ENCODE data around the gene DHRSX.
"Not testable (repeated sequence)": the region's sequence is repeated elsewhere in the genome, so short reads cannot be mapped to it uniquely, and the experiment has no call there.

DHRSX gene

DNA sequence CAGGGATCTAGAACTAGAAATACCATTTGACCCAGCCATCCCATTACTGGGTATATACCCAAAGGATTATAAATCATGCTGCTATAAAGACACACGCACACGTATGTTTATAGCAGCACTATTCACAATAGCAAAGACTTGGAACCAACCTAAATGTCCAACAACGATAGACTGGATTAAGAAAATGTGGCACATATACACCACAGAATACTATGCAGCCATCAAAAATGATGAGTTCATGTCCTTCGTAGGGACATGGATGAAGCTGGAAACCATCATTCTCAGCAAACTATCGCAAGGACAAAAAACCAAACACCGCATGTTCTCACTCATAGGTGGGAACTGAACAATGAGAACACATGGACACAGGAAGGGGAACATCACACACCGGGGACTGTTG, 81.4 kb downstream of the DHRSX start:
- not testable (repeated sequence) for DNase-seq

DNA sequence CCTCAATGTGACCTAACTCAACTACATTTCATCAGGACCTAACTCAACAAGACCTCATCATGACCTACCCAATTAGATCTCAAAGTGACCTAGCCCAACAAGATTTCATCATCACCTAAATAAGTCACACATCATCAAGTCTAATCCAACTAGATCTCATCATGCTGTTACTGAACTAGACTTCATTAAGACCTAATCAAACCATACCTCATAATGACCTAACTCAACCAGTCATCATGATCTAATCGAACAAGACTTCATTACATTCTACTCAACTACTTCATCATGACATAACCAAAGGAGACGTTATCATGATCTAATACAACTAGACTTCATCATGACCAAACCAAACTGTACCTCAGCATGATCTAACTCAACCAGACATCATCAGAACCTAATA, 82.8 kb downstream of the DHRSX start:
- no peak for DNase-seq

DNA sequence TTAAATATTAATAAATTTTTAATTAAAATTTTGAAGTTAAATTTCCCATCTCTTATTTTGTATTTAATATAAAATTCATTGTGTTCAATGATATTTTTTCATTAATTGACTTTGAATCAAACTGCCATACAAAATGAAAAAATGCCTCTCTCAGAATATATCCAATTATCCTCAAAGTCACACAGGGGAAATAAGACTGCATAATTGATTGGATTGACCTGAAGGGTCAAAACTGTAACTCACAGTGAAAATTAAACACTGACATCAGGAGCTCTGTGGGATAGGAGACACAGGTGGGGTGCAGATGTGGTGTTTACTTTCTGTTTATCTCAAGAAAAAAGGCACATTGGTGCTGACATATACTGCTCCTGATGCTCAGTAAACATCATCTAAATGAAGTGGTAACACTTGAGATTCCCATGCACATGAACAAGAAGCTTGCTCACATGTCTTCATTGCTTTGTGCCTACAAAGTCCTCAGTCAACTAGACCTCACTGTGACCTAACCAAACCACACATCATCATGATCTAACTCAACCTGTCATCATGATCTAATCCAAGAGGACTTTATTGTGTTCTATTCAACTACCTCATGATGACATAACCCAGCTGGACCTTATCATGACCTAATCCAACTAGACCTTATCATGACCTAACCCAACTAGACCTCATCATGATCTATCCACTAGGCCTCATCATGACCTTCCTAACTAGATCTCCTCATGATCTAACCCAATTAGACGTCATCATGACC, 83.7 kb downstream of the DHRSX start:
- no peak for DNase-seq

DNA sequence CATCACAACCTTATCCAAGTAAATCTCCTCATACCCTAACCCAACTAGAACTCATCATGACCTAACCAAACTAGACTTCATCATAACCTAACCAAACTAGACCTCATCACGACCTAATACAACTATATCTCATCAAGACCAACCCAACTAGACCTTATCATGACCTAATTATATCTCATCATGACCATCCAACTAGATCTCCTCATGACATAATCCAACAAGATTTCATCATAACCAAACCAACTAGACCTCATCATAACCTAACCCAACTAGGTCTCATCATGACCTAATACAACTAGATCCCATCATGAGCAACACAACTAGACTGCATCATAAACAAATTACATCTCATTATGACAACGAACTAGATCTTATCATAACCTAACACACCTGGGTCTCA, 86.4 kb downstream of the DHRSX start:
- no peak for DNase-seq

DNA sequence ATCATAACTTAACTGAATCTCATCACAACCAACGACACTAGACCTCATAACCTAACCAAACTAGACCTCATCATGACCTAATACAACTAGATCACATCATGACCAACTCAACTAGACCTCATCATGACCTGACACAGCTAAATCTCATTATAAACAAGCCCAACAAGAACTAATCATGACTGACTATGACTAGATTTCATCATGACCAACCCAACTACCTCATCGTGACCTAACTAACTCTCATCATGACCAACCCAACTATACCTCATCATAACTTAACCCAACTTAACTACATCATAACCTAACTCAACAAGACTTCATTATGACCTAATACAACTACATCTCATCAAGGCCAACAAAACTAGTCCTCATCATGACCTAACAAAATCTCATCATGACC, 86.8 kb downstream of the DHRSX start:
- no peak for DNase-seq

DNA sequence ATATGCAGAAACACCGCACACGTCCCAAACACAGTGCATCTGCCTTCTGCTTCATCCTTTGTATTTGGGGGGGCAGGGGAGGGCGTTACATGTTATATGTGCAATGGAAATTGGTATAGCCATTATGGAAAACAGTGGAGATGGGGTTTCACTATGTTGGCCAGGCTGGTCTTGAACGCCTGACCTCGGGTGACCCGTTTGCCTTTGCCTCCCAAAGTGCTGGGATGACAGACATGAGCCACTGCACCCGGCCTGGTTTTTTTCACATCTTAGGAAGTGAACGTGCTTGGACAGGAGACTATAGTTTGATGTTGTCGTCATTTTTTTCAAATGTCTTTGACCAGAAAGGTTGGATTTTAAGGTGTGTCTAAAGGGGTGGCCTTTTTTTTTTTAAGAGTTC, 88.6 kb downstream of the DHRSX start:
- no peak for DNase-seq

DNA sequence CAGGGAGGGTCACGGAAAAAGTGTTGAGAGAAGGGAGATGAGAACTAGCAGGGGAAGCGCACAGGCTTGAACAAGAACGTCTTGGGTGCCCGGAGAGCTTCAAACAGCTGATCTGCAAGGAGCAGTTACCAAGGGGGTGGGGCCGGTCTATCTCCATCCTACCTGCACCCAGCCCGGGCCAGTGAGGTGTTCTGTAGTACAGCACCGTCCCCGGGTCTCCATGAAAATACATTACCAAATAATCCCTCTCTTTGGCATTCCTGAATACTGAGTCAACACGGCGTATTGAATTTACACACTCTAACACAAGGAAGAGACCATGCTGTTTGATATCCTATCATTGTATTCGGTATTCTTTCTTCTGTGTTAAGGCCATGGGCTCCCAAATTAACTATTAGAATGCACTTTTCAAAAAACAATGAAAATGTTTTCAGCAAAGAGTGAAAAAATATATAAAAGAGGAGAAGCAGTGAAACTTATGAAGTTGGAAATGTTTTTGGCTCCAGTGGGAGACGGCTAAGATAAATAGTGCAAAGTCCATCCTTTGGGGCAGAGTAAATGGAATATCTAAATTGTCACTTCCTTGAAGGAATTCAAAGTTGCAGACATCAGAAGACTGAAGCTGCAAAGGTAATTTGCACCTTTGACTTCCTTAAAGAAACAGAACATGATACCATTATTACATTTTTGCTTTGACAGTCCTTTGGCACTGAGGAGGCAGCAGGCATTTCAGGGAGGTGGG, 90.3 kb downstream of the DHRSX start:
- no peak for DNase-seq

DNA sequence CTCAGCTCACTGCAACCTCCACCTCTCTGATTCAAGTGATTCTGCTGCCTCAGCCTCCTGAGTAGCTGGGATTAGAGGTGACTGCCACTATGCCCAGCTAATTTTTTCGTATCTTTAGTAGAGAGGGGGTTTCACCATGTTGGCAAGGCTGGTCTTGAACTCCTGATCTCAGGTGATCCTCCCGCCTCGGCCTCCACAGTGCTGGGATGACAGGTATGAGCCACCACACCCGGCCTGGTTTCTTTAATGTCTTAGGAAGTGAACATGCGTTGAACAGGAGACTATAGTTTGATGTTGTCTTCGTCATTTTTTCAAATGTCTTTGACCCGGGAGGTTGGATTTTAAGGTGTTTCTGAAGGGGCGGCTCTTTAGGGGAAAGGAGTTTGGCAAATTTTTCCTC, 91.0 kb downstream of the DHRSX start:
- no peak for DNase-seq

DNA sequence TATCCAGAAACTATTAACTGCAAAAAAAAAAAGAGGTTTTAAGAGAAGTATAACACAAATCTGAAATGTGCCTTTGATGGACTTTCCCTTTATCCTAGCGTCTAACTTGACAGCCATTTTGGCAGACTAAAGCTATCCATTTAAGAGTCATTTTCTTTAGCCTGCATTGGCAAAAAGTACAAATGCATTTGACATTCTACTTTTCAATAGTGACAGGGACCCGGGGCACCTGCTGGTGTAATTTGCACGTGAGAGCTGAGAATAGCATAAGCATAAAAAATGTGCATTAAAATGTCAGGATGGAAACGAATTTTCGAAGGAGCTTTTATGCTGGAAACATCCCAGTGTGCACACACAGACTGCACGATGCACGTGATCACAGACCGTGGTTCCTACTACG, 91.9 kb downstream of the DHRSX start:
- no peak for DNase-seq

DNA sequence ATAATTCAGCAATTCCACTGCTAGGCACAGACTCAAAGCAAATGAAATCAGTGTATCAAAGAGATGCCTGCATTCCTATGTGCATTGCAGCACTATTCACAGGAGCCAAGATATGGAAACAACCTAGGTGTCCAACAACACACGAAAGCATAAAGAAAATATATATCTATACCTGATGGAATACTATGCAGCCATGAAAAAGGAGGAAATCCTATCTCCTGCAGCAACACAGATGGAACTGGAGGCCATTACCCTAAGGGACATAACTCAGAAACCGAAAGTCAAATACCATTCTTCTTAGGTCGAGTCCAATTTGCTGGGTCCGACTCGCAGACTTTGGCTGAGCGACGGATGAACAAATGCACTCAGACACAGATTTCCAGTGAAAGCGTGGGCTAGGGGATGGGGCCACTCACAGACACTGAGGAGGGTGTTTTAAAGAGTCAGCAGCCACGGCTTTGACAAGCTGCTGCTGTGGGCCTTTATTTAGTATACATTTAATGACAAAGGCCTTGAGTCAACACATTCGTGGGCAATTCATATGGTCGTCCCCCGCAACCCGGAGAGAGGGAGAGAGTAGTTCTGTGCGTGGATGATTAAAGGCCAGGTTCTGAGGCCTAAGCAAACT, 93.8 kb downstream of the DHRSX start:
- DNase-seq: no peak

DNA sequence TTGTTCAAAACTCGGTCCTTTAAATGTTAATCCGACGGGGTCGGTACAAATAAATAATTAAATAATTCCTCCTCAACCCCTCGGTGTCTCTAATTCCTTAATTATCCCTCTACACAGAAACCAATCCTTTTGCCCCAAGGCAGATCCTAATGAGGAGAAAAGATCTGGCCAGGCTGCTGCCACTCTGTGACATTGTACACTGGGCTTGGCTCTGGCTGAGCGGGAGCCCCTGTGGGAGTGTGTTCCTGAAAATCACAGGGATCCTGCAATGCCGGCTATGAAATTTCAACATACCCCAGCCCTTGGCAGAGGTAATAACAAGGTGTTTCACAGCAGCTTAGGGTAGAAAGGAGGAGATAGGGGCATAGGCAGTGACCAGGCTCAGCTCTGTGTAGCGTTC, 96.0 kb downstream of the DHRSX start:
- no peak for DNase-seq

DNA sequence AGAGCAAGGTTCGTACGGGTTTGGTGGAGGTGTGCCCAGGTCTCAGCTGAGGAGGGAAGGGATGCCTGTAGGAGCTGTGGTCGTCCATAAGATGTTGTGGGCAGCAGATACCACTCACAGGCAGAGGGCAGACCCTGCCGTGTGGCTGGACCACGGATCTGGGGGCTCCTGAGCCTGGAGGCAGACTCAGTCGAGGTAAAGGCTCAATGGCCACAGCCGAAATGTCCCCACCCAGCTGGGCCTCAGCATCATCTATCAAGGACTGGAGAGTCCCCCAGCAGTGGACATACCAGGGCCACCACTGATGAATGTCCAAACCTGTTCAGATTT, 98.5 kb downstream of the DHRSX start:
- no peak for DNase-seq

DNA sequence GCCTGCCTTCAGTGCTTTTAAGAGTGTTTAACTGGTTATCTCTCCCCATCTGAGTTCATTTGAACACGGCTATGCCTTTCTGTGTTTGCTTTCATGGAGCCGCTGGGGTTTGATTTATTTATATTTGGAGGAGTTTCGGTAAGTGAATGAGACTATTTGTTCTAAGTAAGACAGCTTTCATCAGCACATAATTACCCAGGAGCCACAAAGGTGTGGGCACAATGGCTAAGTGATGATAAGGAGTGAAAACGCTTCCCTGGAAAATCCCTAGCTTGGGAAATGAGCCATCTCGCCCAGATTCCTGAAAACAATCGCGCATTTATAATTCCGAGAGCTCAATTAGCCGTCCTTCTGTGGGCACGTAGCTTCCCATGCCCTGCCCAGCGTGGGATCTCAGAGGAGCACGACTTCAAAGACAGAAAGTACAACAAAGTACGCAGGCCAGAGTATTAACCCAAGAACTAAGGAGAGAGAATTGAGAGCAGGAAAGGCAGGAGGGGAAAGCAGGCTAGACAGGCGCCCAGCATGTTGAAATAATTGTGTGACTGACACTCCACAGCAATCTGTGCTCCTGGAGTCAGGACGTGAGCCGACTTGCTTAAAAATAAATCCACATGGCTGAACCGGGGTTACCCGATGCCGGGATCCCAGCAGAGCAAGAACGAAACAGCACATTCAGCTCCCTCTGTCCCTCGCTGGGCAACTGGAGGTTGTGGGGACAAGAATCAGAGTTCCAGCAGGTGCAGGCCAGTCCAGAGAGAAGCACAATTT, 99.0 kb downstream of the DHRSX start:
- no peak for DNase-seq

DNA sequence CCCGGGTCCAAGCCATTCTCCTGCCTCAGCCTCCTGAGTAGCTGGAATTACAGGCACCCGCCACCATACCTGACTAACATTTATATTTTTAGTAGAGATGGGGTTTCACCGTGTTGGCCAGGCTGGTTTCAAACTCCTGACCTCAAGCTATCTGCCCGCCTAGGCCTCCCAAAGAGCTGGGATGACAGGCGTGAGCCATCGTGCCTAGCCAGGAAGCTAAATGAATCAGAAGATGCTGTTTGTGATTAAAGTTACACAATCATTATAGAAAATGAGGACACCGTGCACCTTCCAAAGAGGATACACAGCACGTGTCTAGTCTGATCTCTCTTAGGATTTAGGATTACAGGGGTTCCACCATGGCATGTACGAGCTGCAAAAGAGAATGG, 99.6 kb downstream of the DHRSX start:
- DNase-seq: no peak

DNA sequence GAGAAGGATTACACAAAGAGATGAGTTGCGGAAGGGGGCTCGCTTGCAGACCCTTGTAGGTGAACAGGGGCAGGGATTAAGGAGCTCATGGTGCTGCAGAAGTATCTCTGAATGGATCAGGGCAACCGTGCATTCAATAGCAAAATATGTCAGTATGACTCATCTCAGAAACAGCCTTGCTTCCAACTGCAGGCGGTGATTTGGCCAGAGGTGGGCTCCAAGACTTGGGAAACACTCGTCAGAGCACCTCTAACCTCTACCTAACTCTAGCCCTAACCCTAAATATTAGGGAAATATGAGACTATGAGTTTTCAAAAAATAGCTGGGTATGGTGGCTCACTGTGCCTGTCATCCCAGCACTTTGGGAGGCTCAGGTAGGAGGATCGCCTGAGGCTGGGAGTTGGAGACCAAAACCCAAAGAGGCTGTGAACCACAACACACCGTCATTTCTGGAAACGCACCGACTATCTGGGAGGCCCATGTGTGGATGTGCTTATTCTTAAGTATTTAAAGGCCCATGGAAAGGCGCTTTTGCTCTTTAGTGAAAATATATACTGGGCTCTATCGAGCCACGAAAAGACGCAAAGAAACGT, 102.6 kb downstream of the DHRSX start:
- no peak for DNase-seq

DNA sequence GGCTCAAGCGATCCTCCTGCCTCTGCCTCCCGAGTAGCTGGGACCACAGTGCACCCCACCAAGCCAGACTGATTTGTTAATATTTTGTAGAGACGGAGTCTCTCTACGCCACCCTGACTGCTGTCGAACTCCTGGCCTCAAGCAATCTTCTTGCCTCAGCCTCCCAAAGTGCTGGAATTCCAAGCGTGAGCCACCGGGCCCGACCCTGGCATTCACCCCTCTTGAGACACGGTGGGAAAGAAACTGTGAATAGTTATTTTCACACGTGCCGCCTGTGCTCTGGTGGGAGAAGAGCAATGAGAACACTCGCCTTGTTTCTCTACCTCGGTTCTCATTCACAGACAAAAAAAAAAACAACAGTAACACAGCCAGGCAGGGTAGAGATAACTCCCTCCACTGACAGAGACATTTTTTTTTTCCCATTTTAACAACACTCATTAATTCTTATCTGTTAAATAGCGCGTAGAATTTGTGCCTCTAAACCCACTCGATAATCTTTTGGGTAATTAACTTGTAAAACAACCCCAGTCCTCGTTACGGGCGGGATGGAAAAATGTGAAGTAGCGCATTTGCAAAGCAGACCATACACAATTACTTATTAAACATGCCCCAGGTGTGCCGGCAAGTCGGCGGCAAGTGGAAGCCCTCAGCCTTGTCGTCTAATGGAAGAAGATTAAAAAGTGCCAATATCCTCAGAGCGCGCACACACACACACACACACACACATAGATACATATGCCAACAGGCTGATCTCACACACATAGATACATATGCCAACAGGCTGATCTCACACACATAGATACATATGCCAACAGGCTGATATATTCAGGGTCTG, 103.3 kb downstream of the DHRSX start:
- DNase-seq: no peak

DNA sequence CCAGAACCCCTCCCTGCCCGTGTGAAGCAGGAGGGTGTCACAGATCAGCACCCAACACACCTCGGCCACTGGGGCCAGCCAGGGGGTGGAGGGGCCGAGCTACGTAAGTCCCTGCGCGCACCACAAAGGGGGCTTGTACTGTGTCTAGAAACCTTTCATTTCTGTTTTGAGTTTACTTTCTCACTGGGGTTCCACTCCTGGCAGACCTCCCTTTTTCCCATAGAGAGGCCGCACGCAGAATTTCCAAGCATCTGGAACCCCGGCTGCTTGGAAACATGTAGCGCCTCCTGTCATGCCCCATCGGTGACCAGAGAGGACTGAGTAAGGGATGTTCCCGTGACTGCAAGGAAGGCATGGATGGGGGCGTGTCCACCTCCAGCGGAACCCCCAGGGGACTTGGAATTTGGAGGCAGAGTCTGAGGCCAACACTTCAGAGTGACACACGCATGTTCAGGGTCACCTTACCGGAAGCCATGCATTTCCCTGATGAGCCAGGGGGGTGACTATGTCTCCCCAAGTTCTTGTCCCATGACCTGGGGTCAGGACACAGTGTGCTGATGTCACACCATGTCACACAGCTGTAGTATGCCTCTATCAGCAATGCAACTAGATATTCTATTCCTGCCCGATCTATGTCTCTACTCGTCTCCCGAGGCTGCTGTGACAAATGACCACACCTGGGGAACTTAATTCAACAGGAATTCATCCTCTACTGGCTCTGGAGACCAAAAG, 105.3 kb downstream of the DHRSX start:
- DNase-seq: no peak

DNA sequence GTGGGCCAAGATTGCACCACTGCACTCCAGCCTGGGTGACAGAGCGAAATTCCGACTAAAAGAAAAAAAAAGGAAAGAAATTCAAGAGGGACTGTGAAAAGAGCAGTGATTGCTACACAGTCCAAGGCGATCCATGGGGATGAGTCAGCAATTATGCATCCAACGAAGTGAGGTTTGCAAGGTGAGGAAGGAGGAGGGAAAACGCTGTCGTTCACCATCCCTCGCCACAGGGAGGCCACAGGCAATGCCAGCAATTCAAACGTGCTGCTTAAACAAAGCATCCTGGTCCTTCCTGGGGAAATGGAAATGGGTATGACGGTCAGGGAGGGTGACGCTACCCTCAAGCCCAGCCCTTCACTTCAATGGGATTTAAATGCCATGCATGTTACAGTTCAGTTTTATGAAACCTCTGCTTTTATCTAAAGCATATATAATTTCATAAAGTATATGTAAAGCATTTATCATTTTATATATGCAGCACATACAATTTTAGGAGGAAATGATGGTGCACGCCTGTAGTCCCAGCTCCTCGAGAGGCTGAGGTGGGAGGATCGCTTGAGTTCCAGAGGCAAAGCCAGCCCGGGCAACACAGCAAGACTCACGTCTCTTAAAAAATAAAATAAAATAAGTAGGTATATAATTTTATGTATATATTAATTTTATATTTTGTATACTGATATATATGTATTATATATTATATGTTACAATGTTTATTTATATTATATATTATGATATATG, 108.7 kb downstream of the DHRSX start:
- DNase-seq: no peak

DNA sequence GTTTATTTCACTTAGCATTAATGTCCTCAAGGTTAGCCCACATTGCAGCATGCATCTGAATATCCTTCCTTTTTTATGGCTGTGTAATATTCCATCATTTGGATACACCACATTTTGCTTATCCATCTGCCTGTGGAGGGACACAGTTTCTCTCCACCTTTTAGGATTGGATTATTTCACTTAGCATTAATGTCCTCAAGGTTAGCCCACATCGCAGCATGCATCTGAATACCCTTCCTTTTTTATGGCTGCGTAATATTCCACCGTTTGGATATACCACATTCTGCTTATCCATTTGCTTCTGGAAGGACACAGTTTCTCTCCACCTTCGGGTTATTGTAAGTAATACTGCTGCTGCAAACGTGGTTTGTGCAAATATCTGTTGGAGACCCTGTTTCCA, 110.0 kb downstream of the DHRSX start:
- DNase-seq: no peak

DNA sequence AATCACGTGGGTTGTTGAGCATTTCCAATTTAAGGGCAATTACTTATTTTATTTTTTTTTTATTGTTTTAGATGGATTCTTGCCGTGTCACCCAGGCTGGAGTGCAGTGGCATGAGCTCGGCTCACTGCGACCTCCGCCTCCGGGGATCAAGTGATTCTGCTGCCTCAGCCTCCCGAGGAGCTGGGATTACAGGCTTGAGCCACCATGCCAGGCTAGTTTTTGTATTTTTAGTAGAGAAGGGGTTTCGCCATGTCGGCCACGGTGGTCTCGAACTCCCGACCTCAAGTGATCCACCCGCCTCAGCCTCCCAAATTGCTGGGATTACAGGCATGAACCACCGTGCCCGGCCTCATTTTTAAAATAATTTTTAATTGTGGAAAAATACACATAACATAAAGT, 111.0 kb downstream of the DHRSX start:
- not testable (repeated sequence) for DNase-seq

DNA sequence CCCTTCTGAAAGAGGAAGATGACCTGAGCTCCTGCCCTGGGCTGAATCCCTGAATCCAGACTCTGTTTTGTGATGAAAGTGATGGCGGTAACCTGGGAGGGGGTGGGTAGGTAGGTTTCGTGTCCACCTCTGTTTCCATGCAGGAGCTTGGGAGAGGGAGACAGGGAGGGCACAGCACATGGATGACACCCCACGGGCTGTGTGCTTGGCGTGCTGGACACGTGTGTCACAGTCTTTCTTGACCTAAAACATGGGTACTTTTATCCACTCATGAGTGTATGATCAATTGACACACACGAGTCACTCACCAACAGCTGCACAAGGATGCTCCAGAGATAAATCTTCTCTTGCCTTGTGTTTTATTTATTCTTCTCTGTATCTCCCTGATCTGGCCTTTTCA, 111.5 kb downstream of the DHRSX start:
- no peak for DNase-seq
